CD14-positive monocyte (primary cell): ENCODE data around the gene MIER3. TPM values are rescaled to one million over a fixed set of nuclear protein-coding genes. Genes with fewer than 3 reads are reported as not detected.

ENCODE experiments used
- DNase-seq, 3 donors: peaks; one replicate each; pipeline ENCODE4 v3.0.0-alpha.2; 2011 to 2022
- H2AFZ ChIP-seq: 2 replicates; pipeline ENCODE4 v1.6.0; 2012; ENCODE audit warnings: mild to moderate bottlenecking, low read depth, low read length, inconsistent platforms; ENCODE audit not compliant: insufficient read depth, poor library complexity, severe bottlenecking
- H3K27ac ChIP-seq, 2 donors: 1 replicate in 1 of 2; 2 replicates in 1 of 2; pipeline ENCODE4 v1.5.1; 2012 to 2013; ENCODE audit warnings: low read length in 2 of 2, control low read depth in 1 of 2, inconsistent platforms in 1 of 2, low read depth in 1 of 2, mild to moderate bottlenecking in 1 of 2
- H3K27me3 ChIP-seq, 2 donors: one replicate each; pipeline versions ENCODE4 v1.6.0 to v1.6.1; 2011 to 2013; ENCODE audit warnings: low read length in 2 of 2; ENCODE audit not compliant: control insufficient read depth in 2 of 2, insufficient read depth in 2 of 2
- H3K36me3 ChIP-seq, 2 donors: replicated peaks in 1 of 2; 1 replicate in 1 of 2; 2 replicates in 1 of 2; pipeline versions ENCODE4 v1.5.1 to v1.6.1; 2012 to 2013; ENCODE audit warnings: low read length in 2 of 2, control low read depth in 1 of 2, inconsistent platforms in 1 of 2, mild to moderate bottlenecking in 1 of 2; ENCODE audit not compliant: insufficient read depth in 2 of 2, control insufficient read depth in 1 of 2
- H3K4me1 ChIP-seq, 2 donors: 1 replicate in 1 of 2; 2 replicates in 1 of 2; pipeline versions ENCODE4 v1.5.1 to v1.6.1; 2012 to 2013; ENCODE audit warnings: low read length in 2 of 2, control low read depth in 1 of 2, inconsistent platforms in 1 of 2, mild to moderate bottlenecking in 1 of 2, moderate library complexity in 1 of 2; ENCODE audit not compliant: insufficient read depth in 2 of 2, control insufficient read depth in 1 of 2
- H3K4me2 ChIP-seq: replicated peaks from 2 replicates; pipeline ENCODE3; 2012; ENCODE audit warnings: low read length, moderate library complexity, mild to moderate bottlenecking; ENCODE audit not compliant: poor library complexity, severe bottlenecking; ENCODE audit errors: extremely low read depth
- H3K4me3 ChIP-seq, 3 experiments: fragments of 200-600 bp in 1 of 3; sonication (generic) in 1 of 3; replicated peaks in 1 of 3; 1 replicate in 2 of 3; 2 replicates in 1 of 3; pipeline ENCODE4 v1.5.1; 2011 to 2013; ENCODE audit warnings: low read length in 3 of 3, mild to moderate bottlenecking in 3 of 3, control low read depth in 2 of 3, low read depth in 2 of 3, inconsistent platforms in 1 of 3, moderate library complexity in 1 of 3
- H3K79me2 ChIP-seq: 2 replicates; pipeline ENCODE4 v1.6.0; 2012; ENCODE audit warnings: mild to moderate bottlenecking, control low read depth, inconsistent platforms, low read length, moderate library complexity; ENCODE audit not compliant: insufficient read depth
- H3K9ac ChIP-seq: 2 replicates; pipeline ENCODE4 v1.6.0; 2017; ENCODE audit warnings: low read length, mild to moderate bottlenecking; ENCODE audit not compliant: insufficient read depth, poor library complexity, severe bottlenecking
- H3K9me3 ChIP-seq, 2 donors: replicated peaks in 1 of 2; 1 replicate in 1 of 2; 2 replicates in 1 of 2; pipeline versions ENCODE4 v1.5.1 to v1.6.1; 2012 to 2013; ENCODE audit warnings: low read length in 2 of 2, control low read depth in 1 of 2; ENCODE audit not compliant: control insufficient read depth in 1 of 2, insufficient read depth in 1 of 2
- H4K20me1 ChIP-seq: 2 replicates; pipeline ENCODE4 v1.6.0; 2012; ENCODE audit warnings: mild to moderate bottlenecking, low read length, control low read depth, moderate library complexity; ENCODE audit not compliant: insufficient read depth
- H3K27ac Mint-ChIP-seq, 7 donors: one replicate each; pipeline ENCODE4 v1.8.0; 2020; ENCODE audit warnings: mild to moderate bottlenecking in 7 of 7, mixed read lengths in 7 of 7, moderate library complexity in 6 of 7, inconsistent platforms in 2 of 7
- H3K27me3 Mint-ChIP-seq, 3 donors: one replicate each; pipeline ENCODE4 v1.8.0; 2021 to 2022; ENCODE audit warnings: low read depth in 3 of 3, mild to moderate bottlenecking in 3 of 3, mixed read lengths in 3 of 3, moderate library complexity in 3 of 3, inconsistent platforms in 1 of 3
- H3K36me3 Mint-ChIP-seq, 2 donors: one replicate each; pipeline ENCODE4 v1.8.0; 2020; ENCODE audit warnings: mixed read lengths in 2 of 2, inconsistent platforms in 1 of 2, mild to moderate bottlenecking in 1 of 2
- H3K4me1 Mint-ChIP-seq: one replicate; pipeline ENCODE4 v1.8.0; 2020; ENCODE audit warnings: mild to moderate bottlenecking, mixed read lengths
- H3K4me3 Mint-ChIP-seq, 2 donors: one replicate each; pipeline ENCODE4 v1.8.0; 2020; ENCODE audit warnings: mild to moderate bottlenecking in 2 of 2, mixed read lengths in 2 of 2, moderate library complexity in 1 of 2
- H3K9me3 Mint-ChIP-seq, 7 donors: one replicate each; pipeline ENCODE4 v1.8.0; 2020 to 2022; ENCODE audit warnings: mixed read lengths in 7 of 7, mild to moderate bottlenecking in 6 of 7, moderate library complexity in 6 of 7, inconsistent platforms in 2 of 7
- CTCF ChIP-seq: fragments of 200-600 bp; IDR thresholded peaks from one replicate; pipeline ENCODE4 v1.8.0; 2022; ENCODE audit warnings: antibody characterized with exemption, mild to moderate bottlenecking
- WGBS: methylation state at CpG from one replicate; pipeline ENCODE4 v1.1.5; 2013; ENCODE audit warnings: missing lambda C conversion rate; ENCODE audit not compliant: insufficient coverage; 5-methylcytosine and 5-hydroxymethylcytosine counted together
- intact Hi-C, 2 donors: fragments of 100-400 bp; cut with micrococcal nuclease; formaldehyde crosslinking; loops; one replicate each; pipeline versions ENCODE4 v1.15.0 to v1.15.1; 2023
- polyA plus RNA-seq, 3 donors: library from polyadenylated mRNA; depleted of rRNA in 1 of 3; unstranded in 2 of 3; stranded (reverse) in 1 of 3; fragments of 300-500 nt in 2 of 3; fragments of >200 nt in 1 of 3; fragmentation: Illumina TruSeq in 2 of 3; gene quantifications; 1 replicate in 2 of 3; 2 replicates in 1 of 3; pipeline ENCODE4 v1.2.3, GENCODE V29; 2012 to 2021

Gene MIER3
- polyA plus RNA-seq, 3 donors, result 2.4 to 5.7 (median 2.9) TPM

- no peaks in the 10 kb centered on the region for H4K20me1 ChIP-seq
- no peak overlapping the region for H3K27ac Mint-ChIP-seq
- H3K9me3 Mint-ChIP-seq, result peaks cover 2 to 11% (median 5%) of the 10 kb centered on the region in 7 donors
- TF ChIP-seq CTCF, result no peak
- no peaks in the 10 kb centered on the region for H3K36me3 Mint-ChIP-seq
- H3K4me1 ChIP-seq, result no peaks in the 10 kb centered on the region
- H3K9ac ChIP-seq, result no peak overlapping the region
- H3K27me3 Mint-ChIP-seq, result peaks cover 6 to 10% (median 9%) of the 10 kb centered on the region in 3 donors
- DNase-seq, result no peak
- H2AFZ ChIP-seq, result no peak overlapping the region
- H3K36me3 ChIP-seq, result no peaks in the 10 kb centered on the region
- H3K9me3 ChIP-seq, result no peaks in the 10 kb centered on the region
- peaks cover 0 to 3% of the 10 kb centered on the region in 2 donors for H3K27me3 ChIP-seq
- intact Hi-C loops, result no loop called here
- 96% methylated on average over 5 of the region's 6 CpGs for WGBS
- no peak overlapping the region for H3K4me3 Mint-ChIP-seq
- no peak overlapping the region for H3K4me3 ChIP-seq
- no peak overlapping the region for H3K4me2 ChIP-seq
- no peaks in the 10 kb centered on the region for H3K79me2 ChIP-seq
- H3K27ac ChIP-seq, result no peak overlapping the region
- peaks cover 5% of the 10 kb centered on the region for H3K4me1 Mint-ChIP-seq
These were observed 9.8 kb upstream of the MIER3 start for GRCh38 chr5:56961746-56962145.

GRCh38 chr5:56959326-56959725, 7.4 kb upstream of the MIER3 start:
- H3K4me3 ChIP-seq, result no peak overlapping the region
- Mint-ChIP-seq H3K27ac (no peak overlapping the region), H3K9me3 (peaks cover 0 to 11% (median 5%) of the 10 kb centered on the region in 7 donors), H3K4me3 (no peak overlapping the region), H3K27me3 (peaks cover 5 to 10% (median 7%) of the 10 kb centered on the region in 3 donors), H3K36me3 (no peaks in the 10 kb centered on the region), H3K4me1 (peaks cover 5% of the 10 kb centered on the region)
- no peak overlapping the region for H3K9ac ChIP-seq
- H2AFZ ChIP-seq, result no peak overlapping the region
- H3K79me2 ChIP-seq, result no peaks in the 10 kb centered on the region
- no CpG with 5 or more reads among the region's 4 CpGs for WGBS
- no peaks in the 10 kb centered on the region for H4K20me1 ChIP-seq
- no peak overlapping the region for H3K4me2 ChIP-seq
- H3K27me3 ChIP-seq, result peaks cover 1 to 9% of the 10 kb centered on the region in 2 donors
- H3K27ac ChIP-seq, result no peak overlapping the region
- intact Hi-C loops, result loop anchor here in 1 of 2 donors (10.0 kb wide), 1 partner anchor 55 kb away; the partner anchor contains the start of gene SETD9
- H3K4me1 ChIP-seq, result no peaks in the 10 kb centered on the region
- no peak for DNase-seq
- TF ChIP-seq CTCF, result no peak
- H3K9me3 ChIP-seq, result no peaks in the 10 kb centered on the region
- H3K36me3 ChIP-seq, result no peaks in the 10 kb centered on the region
